Ishikawa (cell line): Measurements from ENCODE around the gene PSMG2.

Source experiments
- CEBPB ChIP-seq: IDR thresholded peaks from 2 replicates; pipeline ENCODE4 v1.6.1; 2012
- CREB1 ChIP-seq: IDR thresholded peaks from 2 replicates; pipeline ENCODE4 v1.6.1; 2012; ENCODE audit warnings: low read depth
- EGR1 ChIP-seq: IDR thresholded peaks from 2 replicates; pipeline ENCODE4 v1.6.1; 2012
- EP300 ChIP-seq: IDR thresholded peaks from 2 replicates; pipeline ENCODE4 v1.6.1; 2012; ENCODE audit warnings: borderline replicate concordance
- NFIC ChIP-seq: IDR thresholded peaks from 2 replicates; pipeline ENCODE4 v1.6.1; 2012
- TAF1 ChIP-seq: IDR thresholded peaks from 2 replicates; pipeline ENCODE4 v1.6.1; 2012; ENCODE audit warnings: low read depth, mild to moderate bottlenecking
- YY1 ChIP-seq: IDR thresholded peaks from 2 replicates; pipeline ENCODE4 v1.6.1; 2012; ENCODE audit warnings: low read depth
- ZBTB7A ChIP-seq: IDR thresholded peaks from 2 replicates; pipeline ENCODE4 v1.6.1; 2012; ENCODE audit warnings: low read depth
- TF ChIP-seq, protein P1 (sequence below): IDR thresholded peaks from 2 replicates; pipeline ENCODE4 v1.6.1; 2012
- TF ChIP-seq, protein P2 (sequence below): IDR thresholded peaks from 2 replicates; pipeline ENCODE4 v1.6.1; 2012
- TF ChIP-seq, protein P3 (sequence below): IDR thresholded peaks from 2 replicates; pipeline ENCODE4 v1.6.1; 2012; ENCODE audit warnings: low read depth, mild to moderate bottlenecking

DNA sequence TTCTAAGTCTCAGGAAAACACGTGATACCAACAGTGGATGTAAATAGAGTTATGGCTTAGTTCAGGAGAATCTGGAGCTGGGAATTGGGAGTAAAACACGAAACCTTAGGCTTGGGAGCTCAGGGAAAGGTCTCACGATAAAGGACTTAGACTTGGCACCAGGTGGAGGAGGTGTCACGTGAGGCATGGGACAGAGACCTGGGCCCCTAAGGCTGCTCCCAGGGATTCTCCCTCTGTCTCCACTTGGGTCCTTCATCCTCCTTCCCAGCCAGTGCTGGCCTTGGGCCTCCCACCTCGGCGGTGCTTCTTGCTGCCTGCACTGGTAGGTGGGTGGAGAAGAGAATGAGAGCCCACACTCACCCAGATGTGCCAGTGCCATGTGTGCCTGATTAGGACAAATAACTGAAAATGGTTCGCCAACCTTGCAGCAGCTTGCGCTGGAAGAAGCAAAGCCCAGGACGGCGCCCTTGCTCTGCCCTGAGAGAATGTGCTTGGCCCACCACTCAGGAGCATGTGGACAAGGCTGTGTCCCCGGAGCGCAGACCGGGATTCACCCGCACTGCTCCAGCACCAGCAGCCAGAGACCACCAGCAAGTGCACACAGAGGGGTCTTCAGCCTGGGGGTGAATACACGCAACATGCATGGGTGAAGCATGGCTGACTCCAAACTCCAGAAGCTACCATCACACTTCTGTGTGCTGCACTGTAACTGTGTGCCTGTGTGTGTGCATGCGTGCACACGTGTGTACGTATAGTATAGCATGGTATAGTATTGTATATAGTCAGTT is 48.1 kb downstream of the PSMG2 start:
- TF ChIP-seq, protein P1, sequence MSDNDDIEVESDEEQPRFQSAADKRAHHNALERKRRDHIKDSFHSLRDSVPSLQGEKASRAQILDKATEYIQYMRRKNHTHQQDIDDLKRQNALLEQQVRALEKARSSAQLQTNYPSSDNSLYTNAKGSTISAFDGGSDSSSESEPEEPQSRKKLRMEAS = no peak
- TF ChIP-seq TAF1 (no peak), EP300 (no peak), NFIC (no peak), YY1 (no peak), CEBPB (no peak), CREB1 (no peak), EGR1 (no peak), ZBTB7A (no peak)
- TF ChIP-seq, protein P2, sequence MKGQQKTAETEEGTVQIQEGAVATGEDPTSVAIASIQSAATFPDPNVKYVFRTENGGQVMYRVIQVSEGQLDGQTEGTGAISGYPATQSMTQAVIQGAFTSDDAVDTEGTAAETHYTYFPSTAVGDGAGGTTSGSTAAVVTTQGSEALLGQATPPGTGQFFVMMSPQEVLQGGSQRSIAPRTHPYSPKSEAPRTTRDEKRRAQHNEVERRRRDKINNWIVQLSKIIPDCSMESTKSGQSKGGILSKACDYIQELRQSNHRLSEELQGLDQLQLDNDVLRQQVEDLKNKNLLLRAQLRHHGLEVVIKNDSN = no peak
- TF ChIP-seq, protein P3, sequence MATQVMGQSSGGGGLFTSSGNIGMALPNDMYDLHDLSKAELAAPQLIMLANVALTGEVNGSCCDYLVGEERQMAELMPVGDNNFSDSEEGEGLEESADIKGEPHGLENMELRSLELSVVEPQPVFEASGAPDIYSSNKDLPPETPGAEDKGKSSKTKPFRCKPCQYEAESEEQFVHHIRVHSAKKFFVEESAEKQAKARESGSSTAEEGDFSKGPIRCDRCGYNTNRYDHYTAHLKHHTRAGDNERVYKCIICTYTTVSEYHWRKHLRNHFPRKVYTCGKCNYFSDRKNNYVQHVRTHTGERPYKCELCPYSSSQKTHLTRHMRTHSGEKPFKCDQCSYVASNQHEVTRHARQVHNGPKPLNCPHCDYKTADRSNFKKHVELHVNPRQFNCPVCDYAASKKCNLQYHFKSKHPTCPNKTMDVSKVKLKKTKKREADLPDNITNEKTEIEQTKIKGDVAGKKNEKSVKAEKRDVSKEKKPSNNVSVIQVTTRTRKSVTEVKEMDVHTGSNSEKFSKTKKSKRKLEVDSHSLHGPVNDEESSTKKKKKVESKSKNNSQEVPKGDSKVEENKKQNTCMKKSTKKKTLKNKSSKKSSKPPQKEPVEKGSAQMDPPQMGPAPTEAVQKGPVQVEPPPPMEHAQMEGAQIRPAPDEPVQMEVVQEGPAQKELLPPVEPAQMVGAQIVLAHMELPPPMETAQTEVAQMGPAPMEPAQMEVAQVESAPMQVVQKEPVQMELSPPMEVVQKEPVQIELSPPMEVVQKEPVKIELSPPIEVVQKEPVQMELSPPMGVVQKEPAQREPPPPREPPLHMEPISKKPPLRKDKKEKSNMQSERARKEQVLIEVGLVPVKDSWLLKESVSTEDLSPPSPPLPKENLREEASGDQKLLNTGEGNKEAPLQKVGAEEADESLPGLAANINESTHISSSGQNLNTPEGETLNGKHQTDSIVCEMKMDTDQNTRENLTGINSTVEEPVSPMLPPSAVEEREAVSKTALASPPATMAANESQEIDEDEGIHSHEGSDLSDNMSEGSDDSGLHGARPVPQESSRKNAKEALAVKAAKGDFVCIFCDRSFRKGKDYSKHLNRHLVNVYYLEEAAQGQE = no peak
